IPS-18c (cell line): Measurements from ENCODE around the gene CBLC.
"Not testable (repeated sequence)": the region's sequence is repeated elsewhere in the genome, so short reads cannot be mapped to it uniquely, and the experiment has no call there.

Source experiments
- H3K4me3 ChIP-seq: 2 replicates; pipeline ENCODE4 v1.7.0; 2013; ENCODE audit warnings: low read depth, mild to moderate bottlenecking, low read length, moderate library complexity; ENCODE audit not compliant: insufficient read depth
- H3K9me3 ChIP-seq: one replicate; pipeline ENCODE4 v1.6.1; 2013; ENCODE audit warnings: mild to moderate bottlenecking, low read length, moderate library complexity; ENCODE audit not compliant: control insufficient read depth, insufficient read depth

CBLC gene

DNA sequence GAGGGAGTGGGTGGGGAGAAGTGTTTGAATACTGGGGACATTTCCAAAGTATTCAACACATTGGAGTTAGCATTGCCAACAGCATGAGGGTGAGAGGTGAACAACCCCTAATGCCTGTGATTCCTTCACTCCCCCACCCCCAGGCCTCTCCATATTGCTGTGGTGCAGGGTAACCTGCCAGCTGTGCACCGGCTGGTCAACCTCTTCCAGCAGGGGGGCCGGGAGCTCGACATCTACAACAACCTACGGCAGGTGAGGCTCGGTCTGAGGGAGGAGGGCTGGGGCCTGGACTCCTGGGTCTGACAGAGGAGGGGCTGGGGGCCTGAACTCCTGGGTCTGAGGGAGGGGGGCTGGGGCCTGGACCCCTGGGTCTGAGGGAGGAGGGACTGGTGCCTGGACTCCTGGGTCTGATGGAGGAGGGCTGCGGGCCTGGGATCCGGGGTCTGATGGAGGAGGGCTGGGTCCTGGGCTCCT, 21.6 kb upstream of the CBLC start:
- no peak overlapping the region for H3K4me3 ChIP-seq

DNA sequence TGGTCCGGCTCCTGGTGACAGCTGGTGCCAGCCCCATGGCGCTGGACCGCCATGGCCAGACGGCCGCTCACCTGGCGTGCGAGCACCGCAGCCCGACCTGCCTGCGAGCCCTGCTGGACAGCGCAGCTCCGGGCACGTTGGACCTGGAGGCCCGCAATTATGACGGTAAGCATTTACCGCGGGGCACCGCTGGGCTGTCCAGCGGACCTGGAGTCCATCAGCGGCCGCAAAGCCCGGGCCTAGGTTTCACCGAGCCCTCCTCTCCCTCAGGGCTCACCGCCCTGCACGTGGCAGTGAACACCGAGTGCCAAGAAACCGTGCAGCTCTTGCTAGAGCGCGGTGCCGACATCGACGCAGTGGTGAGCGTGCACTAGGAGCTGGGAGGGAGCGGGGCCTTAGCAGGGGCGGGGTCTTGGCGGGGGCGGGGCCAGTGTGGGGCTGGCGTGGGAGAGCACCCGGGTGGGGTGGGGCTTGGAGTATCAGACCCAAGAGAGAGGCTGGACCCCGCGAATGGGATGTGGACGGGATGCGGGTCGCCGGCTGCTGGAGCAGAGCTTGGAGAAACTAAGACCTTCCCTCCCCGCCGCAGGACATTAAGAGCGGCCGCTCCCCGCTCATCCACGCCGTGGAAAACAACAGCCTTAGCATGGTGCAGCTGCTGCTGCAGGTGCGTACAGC, 20.5 kb upstream of the CBLC start:
- H3K4me3 ChIP-seq, result peak overlapping the region; percentile 69

More for the DNA sequence above, 21.6 kb upstream of the CBLC start:
- peaks cover 2% of the 10 kb centered on the region for H3K9me3 ChIP-seq

DNA sequence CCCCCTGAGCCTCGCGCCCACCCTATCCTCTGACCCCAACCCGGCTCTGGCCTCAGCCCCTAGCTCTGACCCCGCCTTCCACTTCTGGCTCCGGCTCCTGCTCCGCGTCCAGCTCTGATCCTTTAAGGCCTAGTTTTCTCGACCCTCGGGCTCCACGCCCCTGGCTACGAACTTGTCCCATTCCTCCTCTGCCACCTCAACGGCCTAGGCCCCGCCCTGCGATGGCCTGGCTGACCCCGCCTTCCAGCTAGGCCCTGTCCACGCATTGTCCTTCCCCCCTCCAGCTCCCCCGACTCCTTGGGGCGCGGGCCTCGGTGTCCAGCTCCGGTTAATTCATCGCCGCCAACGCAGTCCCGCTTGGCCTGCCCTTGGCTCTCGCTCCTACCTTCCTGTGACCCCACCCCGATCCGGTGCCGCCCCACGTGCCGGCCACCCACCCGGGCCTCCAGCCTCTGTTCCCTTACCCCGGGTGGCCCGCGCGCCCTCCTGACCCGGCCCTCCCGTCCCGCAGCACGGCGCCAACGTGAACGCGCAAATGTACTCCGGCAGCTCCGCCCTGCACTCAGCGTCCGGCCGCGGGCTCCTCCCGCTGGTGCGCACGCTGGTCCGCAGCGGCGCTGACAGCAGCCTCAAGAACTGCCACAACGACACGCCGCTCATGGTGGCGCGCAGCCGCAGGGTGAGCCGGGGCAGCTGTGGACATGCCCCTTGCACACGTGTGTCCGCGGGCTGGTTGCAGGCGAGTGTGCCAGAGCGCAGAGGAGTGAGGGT, 19.8 kb upstream of the CBLC start:
- Histone ChIP-seq H3K9me3 (peaks cover 2% of the 10 kb centered on the region), H3K4me3 (peak overlapping the region; percentile 69)

More for the DNA sequence above, 20.5 kb upstream of the CBLC start:
- H3K9me3 ChIP-seq, result peaks cover 2% of the 10 kb centered on the region

DNA sequence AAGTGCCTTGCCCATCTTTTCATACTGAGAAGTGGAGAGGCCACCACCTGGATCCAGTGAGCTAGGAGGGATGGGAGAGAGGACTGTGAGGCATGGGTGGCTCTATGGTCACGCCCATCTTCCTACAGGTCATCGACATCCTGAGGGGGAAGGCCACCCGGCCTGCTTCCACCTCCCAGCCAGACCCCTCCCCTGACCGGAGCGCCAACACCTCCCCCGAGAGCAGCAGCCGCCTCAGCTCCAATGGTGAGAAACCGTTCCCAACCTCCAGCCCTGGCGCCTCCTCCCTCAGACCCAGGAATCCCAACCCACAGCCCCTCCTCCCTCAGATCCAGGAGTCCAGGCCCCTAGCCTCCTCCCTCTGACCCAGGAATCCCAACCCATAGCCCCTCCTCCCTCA, 19.1 kb upstream of the CBLC start:
- Histone ChIP-seq H3K9me3 (peaks cover 2% of the 10 kb centered on the region), H3K4me3 (peak overlapping the region; percentile 69)

DNA sequence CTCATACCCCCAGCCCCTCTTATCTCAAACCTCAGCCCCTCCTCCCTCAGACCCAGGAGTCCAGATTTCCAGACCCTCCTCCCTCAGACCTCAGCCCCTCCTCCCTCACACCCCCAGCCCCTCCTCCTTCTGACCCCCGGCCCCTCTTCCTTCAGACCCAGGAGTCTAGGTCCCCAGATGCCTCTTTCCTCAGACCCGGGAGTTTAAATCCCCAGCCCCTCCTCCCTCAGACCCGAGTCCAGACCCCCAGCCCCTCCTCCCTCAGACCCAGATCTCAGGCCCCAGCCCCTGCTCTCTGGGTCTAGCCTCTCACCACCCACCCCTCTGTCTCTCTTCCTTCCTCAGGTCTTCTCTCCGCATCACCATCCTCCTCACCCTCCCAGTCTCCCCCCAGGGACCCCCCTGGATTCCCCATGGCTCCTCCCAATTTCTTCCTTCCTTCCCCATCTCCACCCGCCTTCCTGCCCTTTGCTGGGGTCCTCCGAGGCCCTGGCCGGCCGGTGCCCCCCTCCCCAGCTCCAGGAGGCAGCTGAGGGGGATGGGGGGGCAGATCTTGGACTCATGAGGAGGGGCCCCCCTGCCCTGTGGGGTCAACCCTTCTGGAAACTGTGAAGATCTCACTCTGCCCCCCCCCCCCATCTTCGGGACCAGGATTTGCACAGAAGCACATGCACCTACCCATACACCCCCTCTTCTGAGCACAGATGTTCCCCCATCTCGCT, 18.4 kb upstream of the CBLC start:
- H3K9me3 ChIP-seq, result peaks cover 2% of the 10 kb centered on the region
- H3K4me3 ChIP-seq, result no peak overlapping the region

DNA sequence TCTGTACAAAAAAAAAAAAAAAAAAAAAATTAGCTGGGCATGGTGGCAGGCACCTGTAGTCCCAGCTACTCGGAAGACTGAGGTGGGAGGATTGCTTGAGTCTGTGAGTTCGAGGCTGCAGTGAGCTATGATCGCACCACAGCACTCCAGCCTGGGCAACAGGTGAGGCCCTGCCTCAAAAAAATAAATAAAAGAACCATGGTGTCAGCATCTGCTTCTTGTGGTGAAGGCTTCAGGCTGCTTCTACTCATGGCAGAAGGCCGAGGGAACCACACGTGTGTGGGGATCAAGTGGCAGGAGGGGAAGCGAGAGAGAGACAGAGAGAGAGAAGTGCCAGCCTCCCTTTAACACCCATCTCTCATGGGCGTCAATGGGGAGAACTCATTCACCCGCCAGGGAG, 15.7 kb upstream of the CBLC start:
- Histone ChIP-seq H3K4me3 (no peak overlapping the region), H3K9me3 (peaks cover 4% of the 10 kb centered on the region)

DNA sequence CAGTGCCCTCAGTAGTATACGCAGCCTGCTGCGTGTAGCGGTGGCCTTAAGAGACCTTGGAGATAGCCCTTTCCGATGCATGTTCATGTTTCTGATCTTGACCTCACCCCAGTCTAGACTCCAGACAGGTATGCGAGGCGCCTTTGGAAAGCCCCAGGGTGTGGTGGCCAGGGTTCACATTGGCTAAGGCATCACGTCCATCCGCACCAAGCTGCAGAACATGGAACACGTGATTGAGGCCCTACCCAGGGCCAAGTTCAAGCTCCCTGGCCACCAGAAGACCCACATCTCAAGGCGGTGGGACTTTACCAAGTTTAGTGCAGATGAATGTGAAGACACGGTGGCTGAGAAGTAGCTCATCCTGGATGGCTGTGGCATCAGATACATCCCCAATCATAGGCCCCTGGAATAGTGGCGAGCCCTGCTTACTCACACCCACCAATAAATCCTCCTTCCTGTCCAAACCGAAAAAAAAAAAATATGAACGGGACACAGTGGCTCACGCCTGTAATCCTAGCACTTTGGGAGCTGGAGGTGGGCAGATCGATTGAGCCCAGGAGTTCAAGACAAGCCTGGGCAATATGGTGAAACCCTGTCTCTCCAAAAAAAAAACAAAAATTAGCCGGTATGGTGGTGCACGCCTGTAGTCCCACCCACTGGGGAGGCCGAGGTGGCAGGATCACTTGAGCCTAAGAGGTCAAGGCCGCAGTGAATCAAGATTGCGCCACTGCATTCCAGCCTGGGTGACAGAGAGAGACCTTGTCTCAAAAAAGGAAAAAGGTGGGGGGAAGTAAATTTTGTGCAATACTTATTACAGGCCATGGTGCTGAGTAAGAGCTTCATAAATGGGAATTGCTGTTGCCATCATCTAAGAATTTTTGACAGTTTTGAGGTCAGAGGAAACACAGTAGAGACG, 12.4 kb upstream of the CBLC start:
- Histone ChIP-seq H3K9me3 (peaks cover 4% of the 10 kb centered on the region), H3K4me3 (no peak overlapping the region)

DNA sequence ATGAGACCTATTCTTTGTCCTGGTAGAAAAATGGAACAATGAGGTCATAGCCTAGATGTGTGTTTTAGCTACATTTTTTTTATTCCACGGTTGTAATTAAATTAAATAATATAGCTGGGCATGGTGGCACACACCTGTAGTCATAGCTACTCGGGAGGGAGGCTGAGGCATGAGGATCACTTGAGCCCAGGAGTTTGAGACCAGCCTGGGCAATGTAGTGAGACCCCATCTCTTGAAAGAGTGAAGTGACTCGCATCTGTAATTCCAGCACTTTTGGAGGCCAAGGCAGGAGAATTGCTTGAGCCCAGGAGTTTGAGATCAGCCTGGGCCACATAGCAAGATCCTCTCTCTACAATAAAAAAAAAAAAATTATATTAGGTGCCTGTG, 11.7 kb upstream of the CBLC start:
- Histone ChIP-seq H3K4me3 (no peak overlapping the region), H3K9me3 (peaks cover 4% of the 10 kb centered on the region)

DNA sequence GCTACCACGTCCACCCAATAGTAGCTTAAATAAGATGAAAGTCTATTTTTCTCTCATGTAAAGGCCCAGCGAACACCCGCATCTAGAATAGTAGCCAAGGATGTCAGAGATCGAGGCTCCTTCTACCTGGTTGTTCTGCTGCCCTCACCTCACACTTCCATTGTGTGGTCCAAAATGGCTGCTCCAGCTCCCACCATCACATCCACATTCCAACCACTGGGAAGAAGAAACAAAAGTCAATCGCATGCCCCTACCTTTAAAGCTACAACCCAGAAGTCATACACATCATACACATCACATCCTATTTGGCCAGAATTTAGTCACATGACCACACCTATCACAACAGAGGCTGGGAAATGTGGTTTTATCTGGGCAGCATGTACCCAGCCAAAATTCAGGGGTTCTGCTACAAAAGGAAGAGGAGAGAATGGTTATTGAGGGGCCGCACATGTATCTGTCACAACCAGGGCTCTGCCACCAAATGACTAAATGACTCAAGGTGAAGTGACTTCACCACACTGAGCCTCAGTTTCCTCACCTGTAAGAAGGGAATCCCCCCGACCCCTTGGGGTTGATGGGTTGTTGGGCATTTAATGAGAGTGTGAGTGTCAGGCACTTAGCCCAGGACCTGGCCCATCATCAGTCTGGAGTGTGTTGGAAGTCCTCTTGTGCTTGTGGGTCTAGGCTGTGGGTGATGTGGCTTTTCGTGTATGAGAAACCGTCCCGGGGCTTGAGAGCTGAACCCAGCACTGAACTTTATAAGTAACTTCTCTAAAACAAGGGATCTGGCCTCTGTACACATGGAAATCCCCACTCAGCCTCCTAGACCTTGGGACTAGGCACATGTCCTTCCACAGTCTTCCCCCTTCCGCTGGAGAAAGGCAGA, 10.2 kb upstream of the CBLC start:
- Histone ChIP-seq H3K9me3 (peaks cover 2% of the 10 kb centered on the region), H3K4me3 (no peak overlapping the region)

DNA sequence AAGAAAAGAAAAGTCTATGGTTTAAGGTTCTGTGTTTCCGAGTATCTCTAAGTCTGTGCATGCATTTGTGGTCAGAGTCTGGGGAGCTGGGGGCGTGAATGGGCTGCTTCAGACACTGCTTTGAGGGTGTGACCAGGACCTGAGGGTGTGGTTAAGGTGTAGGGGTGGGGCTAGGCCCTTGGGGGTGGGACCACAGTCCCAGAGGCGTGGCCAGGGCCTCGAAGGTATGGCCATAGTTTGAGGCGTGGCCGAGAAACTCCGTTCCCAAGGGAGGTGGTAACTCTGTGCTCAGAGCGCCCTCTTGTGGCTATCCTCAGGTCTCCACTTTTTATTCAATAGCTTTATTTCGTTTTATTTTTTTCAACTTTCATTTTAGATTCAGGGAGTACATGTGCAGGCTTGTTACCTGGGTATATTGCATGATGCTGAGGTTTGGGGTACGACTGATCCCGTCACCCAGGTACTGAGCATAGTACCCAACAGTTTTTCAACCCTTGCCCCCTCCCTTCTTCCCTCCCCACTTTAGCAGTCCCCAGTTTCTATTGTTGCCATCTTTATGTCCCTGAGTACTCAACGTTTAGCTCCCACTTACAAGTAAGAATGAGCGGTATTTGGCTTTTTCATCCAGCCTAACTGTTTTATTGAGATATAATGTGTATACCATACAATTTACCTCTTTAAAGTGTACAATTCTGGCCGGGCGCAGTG, 7.0 kb upstream of the CBLC start:
- Histone ChIP-seq H3K4me3 (no peak overlapping the region), H3K9me3 (no peaks in the 10 kb centered on the region)

DNA sequence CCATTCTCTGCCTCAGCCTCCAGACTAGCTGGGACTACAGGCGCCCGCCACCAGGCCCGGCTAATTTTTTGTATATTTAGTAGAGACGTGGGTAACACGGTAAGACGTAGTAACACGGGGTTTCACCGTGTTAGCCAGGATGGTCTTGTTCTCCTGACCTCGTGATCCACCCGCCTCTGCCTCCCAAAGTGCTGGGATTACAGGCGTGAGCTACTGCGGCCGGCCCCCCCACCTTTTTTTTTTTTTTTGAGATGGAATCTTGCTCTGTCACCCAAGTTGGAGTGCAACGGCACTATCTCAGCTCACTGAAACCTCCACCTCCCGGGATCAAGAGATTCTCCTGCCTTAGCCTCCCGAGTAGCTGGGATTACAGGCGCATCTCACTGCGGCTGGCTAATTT, 5.5 kb upstream of the CBLC start:
- not testable (repeated sequence) for H3K4me3 ChIP-seq

DNA sequence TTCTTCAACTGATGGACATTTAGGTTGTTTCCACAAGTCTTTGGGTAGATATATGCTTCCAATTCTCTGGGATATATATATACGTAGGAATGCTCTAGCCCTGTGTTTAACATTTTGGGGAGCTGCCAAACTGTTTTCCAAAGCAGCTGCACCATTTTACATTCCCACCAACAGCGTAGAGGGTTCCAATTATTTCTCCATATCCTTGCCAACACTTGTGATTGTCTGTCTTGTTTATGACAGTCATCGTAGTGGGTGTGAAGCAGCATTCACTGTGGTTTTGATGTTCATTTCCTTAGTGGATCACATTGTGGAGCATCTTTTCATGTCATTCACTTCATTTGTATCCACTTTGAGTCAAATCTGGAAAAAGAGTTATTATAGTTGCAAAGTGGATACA, 4.7 kb upstream of the CBLC start:
- Histone ChIP-seq H3K9me3 (no peaks in the 10 kb centered on the region), H3K4me3 (no peak overlapping the region)

More for the DNA sequence above, 5.5 kb upstream of the CBLC start:
- not testable (repeated sequence) for H3K9me3 ChIP-seq

DNA sequence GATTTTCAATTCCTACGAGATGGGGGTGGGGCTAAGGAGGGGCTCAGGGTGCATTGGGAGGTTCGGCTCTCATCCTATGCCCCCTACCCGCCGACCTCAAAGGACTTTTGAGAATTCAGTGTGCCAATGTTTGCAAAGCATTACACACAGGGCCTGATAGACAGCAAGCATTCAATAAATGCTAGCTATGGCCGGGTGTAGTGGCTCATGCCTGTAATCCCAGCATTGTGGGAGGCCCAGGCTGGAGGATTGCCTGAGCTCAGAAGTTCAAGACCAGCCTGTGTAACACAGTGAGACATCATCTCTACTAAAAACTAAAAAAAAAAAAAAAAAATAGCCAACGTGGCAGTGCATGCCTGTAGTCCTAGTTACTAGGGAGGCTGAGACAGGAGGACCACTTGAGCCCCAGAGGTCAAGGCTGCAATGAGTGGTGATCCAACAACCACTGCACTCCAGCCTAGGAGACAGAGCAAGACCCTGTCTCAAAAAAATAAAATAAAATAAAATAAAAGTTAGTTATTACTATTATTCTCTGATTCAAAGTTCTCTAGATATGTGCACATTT, 1.9 kb upstream of the CBLC start:
- no peaks in the 10 kb centered on the region for H3K9me3 ChIP-seq
- no peak overlapping the region for H3K4me3 ChIP-seq

DNA sequence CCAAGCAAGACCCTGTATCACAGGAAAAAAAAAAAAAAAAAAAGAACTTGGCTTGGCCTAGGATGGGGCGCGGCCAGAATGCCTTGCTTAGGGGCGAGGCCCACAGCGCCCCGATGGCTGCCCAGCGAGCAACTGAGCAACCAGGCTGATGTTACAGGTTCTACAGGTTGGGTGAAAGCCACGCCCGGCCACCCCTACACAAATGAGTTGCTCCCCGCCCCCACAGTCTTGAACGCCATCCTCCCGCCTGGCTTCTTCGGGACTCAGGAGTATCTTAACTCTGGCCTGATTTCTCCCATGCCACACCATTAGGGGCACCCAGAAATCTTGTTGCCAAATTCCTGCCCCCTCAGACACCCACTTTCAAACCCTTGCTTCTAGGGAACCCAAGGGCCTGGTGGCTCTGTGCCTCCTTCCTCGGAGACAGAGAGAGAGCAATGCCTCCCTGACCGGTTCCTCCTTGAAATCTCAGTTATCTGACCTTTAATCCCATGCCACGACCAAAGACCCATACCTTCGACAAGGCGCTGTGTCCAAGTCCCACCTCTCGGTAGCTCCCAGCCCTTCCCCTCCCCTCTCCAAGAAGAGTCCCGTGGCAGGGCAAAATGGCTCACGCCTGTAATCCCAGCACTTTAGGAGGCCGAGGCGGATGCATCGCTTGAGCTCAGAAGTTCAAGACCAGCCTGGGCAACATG, 1.1 kb upstream of the CBLC start:
- H3K4me3 ChIP-seq, result no peak overlapping the region
- H3K9me3 ChIP-seq, result no peaks in the 10 kb centered on the region

DNA sequence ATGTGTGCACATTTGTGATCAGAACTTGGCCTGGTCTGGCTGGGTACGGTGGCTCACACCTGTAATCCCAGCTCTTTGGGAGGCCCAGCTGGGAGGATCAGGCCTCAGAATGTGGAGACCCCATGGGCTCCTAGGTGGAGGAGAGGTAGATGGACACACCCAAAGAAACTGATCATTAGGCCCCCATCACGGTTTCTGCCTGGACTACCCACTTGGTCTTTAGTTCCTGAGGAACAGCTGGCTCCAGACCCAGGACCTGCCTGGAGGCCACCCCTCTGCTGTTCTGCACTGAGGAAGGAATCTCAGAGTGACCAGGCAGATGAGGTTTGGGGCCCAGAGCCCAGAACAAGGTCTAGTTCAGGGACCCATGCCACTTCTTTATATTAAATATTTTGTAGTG, 1.5 kb downstream of the CBLC start:
- no peak overlapping the region for H3K4me3 ChIP-seq
- no peaks in the 10 kb centered on the region for H3K9me3 ChIP-seq
